Measurements from ENCODE around the gene BMP2. TPM values are rescaled to one million over a fixed set of nuclear protein-coding genes. Genes with fewer than 3 reads are reported as not detected.

The BMP2 gene
- total and polyA plus RNA-seq, 2 donors from 2014 or later: 3.3 to 8.7 TPM

- H3K4me1 ChIP-seq (ENCODE audit: control insufficient read depth in 2 of 3, insufficient read depth in 2 of 3, low read depth in 1 of 3, low read length in 3 of 3): no peaks in the 10 kb centered on the region
- intact Hi-C loops (cut with DNase I): no loop called here
- H3K9ac ChIP-seq (ENCODE audit: low read length in 3 of 3): no peak overlapping the region
- H3K9me3 ChIP-seq (ENCODE audit: control insufficient read depth in 2 of 3, insufficient read depth in 1 of 3, low read length in 3 of 3): no peaks in the 10 kb centered on the region
- H3K27me3 ChIP-seq (ENCODE audit: control insufficient read depth, insufficient read depth, low read length): no peaks in the 10 kb centered on the region
- no peaks in the 10 kb centered on the region for H3K36me3 ChIP-seq (ENCODE audit: control insufficient read depth in 2 of 3, insufficient read depth in 3 of 3, low read length in 3 of 3)
- TF ChIP-seq, protein P1, sequence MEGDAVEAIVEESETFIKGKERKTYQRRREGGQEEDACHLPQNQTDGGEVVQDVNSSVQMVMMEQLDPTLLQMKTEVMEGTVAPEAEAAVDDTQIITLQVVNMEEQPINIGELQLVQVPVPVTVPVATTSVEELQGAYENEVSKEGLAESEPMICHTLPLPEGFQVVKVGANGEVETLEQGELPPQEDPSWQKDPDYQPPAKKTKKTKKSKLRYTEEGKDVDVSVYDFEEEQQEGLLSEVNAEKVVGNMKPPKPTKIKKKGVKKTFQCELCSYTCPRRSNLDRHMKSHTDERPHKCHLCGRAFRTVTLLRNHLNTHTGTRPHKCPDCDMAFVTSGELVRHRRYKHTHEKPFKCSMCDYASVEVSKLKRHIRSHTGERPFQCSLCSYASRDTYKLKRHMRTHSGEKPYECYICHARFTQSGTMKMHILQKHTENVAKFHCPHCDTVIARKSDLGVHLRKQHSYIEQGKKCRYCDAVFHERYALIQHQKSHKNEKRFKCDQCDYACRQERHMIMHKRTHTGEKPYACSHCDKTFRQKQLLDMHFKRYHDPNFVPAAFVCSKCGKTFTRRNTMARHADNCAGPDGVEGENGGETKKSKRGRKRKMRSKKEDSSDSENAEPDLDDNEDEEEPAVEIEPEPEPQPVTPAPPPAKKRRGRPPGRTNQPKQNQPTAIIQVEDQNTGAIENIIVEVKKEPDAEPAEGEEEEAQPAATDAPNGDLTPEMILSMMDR (IDR thresholded peaks at IDR 0.05; ENCODE audit: borderline replicate concordance, extremely low read depth, insufficient read depth): no peak
- FAIRE-seq: no peak
- no peak overlapping the region for H3K27ac ChIP-seq (ENCODE audit: low read depth in 2 of 2, low read length in 2 of 2)
- H3K4me3 ChIP-seq (ENCODE audit: low read length in 3 of 3): no peak overlapping the region
- peak in 1 of 5 donors; percentile 25 for DNase-seq
Measured at GRCh38 chr20:6784210-6784631, 16.7 kb downstream of the BMP2 start.

DNA sequence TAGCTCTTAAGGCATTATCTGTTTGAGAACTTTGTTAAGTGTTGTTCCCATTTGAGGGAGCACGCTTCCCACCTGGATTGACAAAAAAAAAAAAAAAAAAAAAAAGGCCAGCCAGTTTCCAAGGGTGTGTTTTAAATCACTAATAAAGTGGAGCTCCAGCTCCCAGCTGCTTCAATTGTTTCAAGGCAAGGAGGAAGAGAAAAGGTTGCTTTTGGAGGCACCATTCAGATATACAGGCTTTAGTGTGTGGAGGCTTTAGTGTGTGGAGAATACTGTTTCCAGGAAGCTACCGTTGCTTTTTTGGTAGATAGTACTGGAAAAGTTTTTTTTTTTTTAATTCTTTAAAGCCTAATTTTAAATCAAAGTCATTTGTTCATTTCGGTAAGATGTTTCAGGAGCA is 17.3 kb downstream of the BMP2 start:
- no peak for DNase-seq
- no peak for FAIRE-seq
- no peaks in the 10 kb centered on the region for H3K36me3 ChIP-seq (ENCODE audit: control insufficient read depth in 2 of 3, insufficient read depth in 3 of 3, low read length in 3 of 3)
- no peaks in the 10 kb centered on the region for H3K27me3 ChIP-seq (ENCODE audit: control insufficient read depth, insufficient read depth, low read length)
- H3K4me1 ChIP-seq (ENCODE audit: control insufficient read depth in 2 of 3, insufficient read depth in 2 of 3, low read depth in 1 of 3, low read length in 3 of 3): no peaks in the 10 kb centered on the region
- TF ChIP-seq, protein P1 (IDR thresholded peaks at IDR 0.05; ENCODE audit: borderline replicate concordance, extremely low read depth, insufficient read depth): no peak
- no peak overlapping the region for H3K27ac ChIP-seq (ENCODE audit: low read depth in 2 of 2, low read length in 2 of 2)
- no peak overlapping the region for H3K9ac ChIP-seq (ENCODE audit: low read length in 3 of 3)
- no peaks in the 10 kb centered on the region for H3K9me3 ChIP-seq (ENCODE audit: control insufficient read depth in 2 of 3, insufficient read depth in 1 of 3, low read length in 3 of 3)
- H3K4me3 ChIP-seq (ENCODE audit: low read length in 3 of 3): no peak overlapping the region
- intact Hi-C loops (cut with DNase I): no loop called here

GRCh38 chr20:6786548-6786947 is 19.1 kb downstream of the BMP2 start:
- no peak for FAIRE-seq
- intact Hi-C loops (cut with DNase I): no loop called here
- no peaks in the 10 kb centered on the region for H3K36me3 ChIP-seq (ENCODE audit: control insufficient read depth in 2 of 3, insufficient read depth in 3 of 3, low read length in 3 of 3)
- H3K27ac ChIP-seq (ENCODE audit: low read depth in 2 of 2, low read length in 2 of 2): no peak overlapping the region
- no peaks in the 10 kb centered on the region for H3K27me3 ChIP-seq (ENCODE audit: control insufficient read depth, insufficient read depth, low read length)
- no peaks in the 10 kb centered on the region for H3K4me1 ChIP-seq (ENCODE audit: control insufficient read depth in 2 of 3, insufficient read depth in 2 of 3, low read depth in 1 of 3, low read length in 3 of 3)
- no peak overlapping the region for H3K4me3 ChIP-seq (ENCODE audit: low read length in 3 of 3)
- H3K9ac ChIP-seq (ENCODE audit: low read length in 3 of 3): no peak overlapping the region
- TF ChIP-seq, protein P1 (IDR thresholded peaks at IDR 0.05; ENCODE audit: borderline replicate concordance, extremely low read depth, insufficient read depth): no peak
- H3K9me3 ChIP-seq (ENCODE audit: control insufficient read depth in 2 of 3, insufficient read depth in 1 of 3, low read length in 3 of 3): no peaks in the 10 kb centered on the region
- DNase-seq: no peak

DNA sequence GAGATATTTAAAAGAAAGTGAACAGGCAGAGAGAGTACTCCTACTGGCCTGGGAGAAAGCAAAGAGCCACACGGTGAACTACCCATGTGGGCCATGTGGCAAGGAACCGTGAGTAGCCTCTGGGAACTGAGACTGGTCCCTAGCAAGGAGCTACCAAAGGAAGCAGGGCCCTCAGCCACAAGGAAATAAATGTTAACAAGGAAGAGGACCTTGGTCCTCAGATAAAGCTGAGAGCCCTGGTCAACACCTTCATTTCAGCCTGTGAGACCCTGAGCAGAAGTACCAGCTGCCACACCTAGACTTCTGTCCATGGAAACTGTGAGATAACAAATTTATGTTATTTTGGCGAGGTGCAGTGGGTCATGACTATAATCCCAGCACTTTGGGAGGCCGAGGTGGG is 25.3 kb downstream of the BMP2 start:
- Histone ChIP-seq H3K9ac (ENCODE audit: low read length in 3 of 3) (no peak overlapping the region), H3K9me3 (ENCODE audit: control insufficient read depth in 2 of 3, insufficient read depth in 1 of 3, low read length in 3 of 3) (no peaks in the 10 kb centered on the region), H3K4me1 (ENCODE audit: control insufficient read depth in 2 of 3, insufficient read depth in 2 of 3, low read depth in 1 of 3, low read length in 3 of 3) (no peaks in the 10 kb centered on the region), H3K27me3 (ENCODE audit: control insufficient read depth, insufficient read depth, low read length) (no peaks in the 10 kb centered on the region), H3K36me3 (ENCODE audit: control insufficient read depth in 2 of 3, insufficient read depth in 3 of 3, low read length in 3 of 3) (no peaks in the 10 kb centered on the region), H3K27ac (ENCODE audit: low read depth in 2 of 2, low read length in 2 of 2) (no peak overlapping the region), H3K4me3 (ENCODE audit: low read length in 3 of 3) (no peak overlapping the region)
- TF ChIP-seq, protein P1 (IDR thresholded peaks at IDR 0.05; ENCODE audit: borderline replicate concordance, extremely low read depth, insufficient read depth): no peak
- FAIRE-seq (no peak), DNase-seq (no peak)
- intact Hi-C loops (cut with DNase I): no loop called here

All from kidney (tissue), 14 donors.